ENCODE measurements around the gene GPD1. TPM values are rescaled to one million over a fixed set of nuclear protein-coding genes. Genes with fewer than 3 reads are reported as not detected.

Gene GPD1
- total RNA-seq = 0.16 TPM in 1 of 2 replicates, not detected in the other

GRCh38 chr12:50103767-50104321 is at the start of gene GPD1:
TSS of gene GPD1 (plus strand) at chr12:50104008. CDS start at chr12:50104051, 43 bp downstream.

GRCh38 chr12:50057000-50057841 is 46.6 kb upstream of the GPD1 start, which contains the start of gene ASIC1:
TSS of gene ASIC1 (plus strand) at chr12:50057596. CDS start at chr12:50058767, 1,171 bp downstream.

GRCh38 chr12:50084775-50085614 is 18.8 kb upstream of the GPD1 start, which contains the start of gene SMARCD1:
TSS of gene SMARCD1 (plus strand) at chr12:50085342. CDS start at chr12:50085370, 28 bp downstream.

GRCh38 chr12:50111693-50112455 is 8.1 kb downstream of the GPD1 start, which contains the start of gene COX14:
TSS of gene COX14 (plus strand) at chr12:50112236. CDS start at chr12:50120044, 7,808 bp downstream.

Other genes with a start within 250 kb of the GPD1 start
- 3.5 and 15.8 TPM in 2 replicates for gene FAIM2, start 200.1 kb upstream of the GPD1 start, total RNA-seq
- gene AQP2, start 153.3 kb upstream of the GPD1 start, total RNA-seq = not detected in 2 replicates
- gene AQP5, start 142.1 kb upstream of the GPD1 start, total RNA-seq = not detected in 2 replicates
- not detected in 2 replicates for gene AQP6, start 131.1 kb upstream of the GPD1 start, total RNA-seq
- gene RACGAP1, start 78.5 kb upstream of the GPD1 start, total RNA-seq = 24.2 and 43.2 TPM in 2 replicates
- 3.1 and 14.3 TPM in 2 replicates for gene ASIC1, start 46.4 kb upstream of the GPD1 start, total RNA-seq
- 56.8 and 108 TPM in 2 replicates for gene SMARCD1, start 18.7 kb upstream of the GPD1 start, total RNA-seq
- 19.8 and 48.6 TPM in 2 replicates for gene COX14, start 8.2 kb downstream of the GPD1 start, total RNA-seq
- gene CERS5, start 63.4 kb downstream of the GPD1 start, total RNA-seq = 26.3 and 42.0 TPM in 2 replicates
- gene LIMA1, start 179.5 kb downstream of the GPD1 start, total RNA-seq = 43.3 and 54.6 TPM in 2 replicates

All from epithelial cell of alveolus of lung (primary cell).